ENCODE measurements around the gene ISG20L2. TPM values are rescaled to one million over a fixed set of nuclear protein-coding genes. Genes with fewer than 3 reads are reported as not detected.

Gene ISG20L2
- total RNA-seq, 1 donor from 2014 or later, result 6.0 TPM

DNA sequence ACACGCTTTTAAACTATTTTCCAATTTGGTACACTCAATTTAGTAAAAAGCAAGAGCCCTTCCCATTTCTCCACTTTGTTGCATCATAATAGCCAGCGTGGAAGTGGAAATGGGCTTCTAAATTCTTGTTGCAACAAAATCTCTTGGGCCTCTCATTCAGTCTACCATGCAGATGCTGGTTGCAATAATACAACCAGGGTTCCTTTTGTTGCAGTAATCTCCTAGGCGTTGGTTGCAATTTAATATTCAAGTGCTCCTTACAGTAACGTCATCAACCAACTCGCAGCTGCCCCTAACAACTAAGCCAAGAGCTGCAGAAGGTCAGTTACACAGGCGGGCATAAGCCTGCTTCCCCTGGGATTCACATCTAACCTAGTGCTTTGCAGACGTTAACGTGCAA lies 25.7 kb upstream of the ISG20L2 start:
- no peak for DNase-seq (ENCODE audit: low read depth in 2 of 2)

DNA sequence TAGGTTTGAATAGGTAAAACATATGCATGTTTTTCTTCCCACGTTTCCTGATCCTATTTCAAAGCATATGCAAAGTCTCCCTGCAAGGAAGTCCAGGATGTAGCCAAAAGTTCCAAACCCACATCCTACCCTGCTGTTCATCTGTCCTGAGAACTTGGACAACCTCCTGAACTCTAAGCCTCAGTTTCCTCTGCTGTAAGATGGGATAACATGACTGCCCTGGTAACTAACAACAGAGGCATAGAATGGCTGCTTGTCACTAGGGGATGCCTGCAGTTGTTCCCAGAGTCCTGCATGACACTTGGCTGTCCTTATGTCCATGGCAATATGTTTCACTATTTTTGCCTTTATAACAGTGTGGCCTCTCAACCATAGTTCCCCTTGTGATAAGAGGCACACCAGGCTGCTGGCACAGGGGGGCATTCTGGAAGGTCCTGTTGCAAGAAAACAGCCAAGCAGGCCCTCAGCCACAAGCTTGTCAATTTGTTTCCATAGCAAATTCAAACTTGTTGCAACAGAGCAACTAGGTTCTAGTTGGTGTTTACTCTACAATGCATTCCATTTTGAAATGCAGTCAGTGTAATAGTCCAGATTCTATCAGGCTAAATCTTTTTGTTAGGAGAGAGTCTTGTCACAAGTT lies 24.4 kb upstream of the ISG20L2 start:
- no peak for DNase-seq (ENCODE audit: low read depth in 2 of 2)

DNA sequence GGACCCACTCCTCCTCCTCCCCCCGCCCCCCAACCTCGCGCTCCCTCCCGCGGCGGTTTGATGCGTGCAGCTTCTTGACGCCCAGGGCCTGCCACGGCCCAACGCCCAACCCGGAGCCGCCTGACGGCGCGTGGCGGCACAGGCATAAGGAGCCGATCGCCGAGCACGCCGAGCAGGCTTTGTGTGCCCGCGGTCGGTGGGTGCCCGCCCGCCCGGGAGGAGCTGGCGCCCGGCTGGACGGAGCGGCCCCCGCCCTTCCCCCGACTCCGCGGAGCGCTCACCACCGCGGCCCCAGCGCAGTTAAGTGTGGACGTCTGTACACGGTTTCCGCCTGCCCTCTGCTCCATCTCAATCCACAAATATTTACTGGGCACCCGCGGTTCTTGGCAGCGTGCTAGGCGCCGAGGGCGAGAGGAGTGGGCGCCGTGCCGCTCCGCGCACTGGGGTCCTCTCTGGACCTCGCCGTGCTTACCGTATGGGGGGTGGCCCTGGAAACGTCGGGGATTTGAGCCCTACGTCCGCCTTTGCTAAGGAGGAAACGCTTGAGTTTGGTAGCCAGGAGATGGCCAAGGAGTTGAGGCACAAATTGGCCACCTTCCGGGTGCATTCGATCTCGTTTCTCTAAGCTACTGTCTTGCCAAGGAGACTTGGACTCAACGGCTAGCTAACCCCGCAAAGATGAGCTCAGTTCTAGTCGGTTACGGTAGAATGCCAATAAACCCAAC lies 23.4 kb upstream of the ISG20L2 start:
- peak; percentile 90 to 98 for DNase-seq (ENCODE audit: low read depth in 2 of 2)

DNA sequence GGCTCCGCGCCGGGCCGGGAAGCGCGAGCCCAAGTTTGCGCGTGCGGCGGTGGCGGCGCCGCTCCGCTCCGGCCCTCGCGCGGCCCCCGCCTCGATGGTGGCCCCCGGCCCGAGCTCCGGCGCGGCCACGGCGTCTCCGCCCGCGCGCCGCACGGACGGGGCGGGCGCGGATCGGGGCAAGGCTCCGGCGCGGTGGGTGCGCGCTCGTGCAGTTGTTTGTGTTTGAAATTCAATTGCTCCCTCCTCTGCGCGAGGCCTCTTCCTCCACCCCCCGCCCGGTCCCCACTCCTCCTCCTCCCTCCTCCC lies 22.8 kb upstream of the ISG20L2 start, which contains the start of gene HDGF:
Gene HDGF (minus strand): TSS at position 225 of the 306 bp plus-strand sequence. CDS start 246 bp downstream, outside the sequence.
- DNase-seq (ENCODE audit: low read depth in 2 of 2), result no peak

DNA sequence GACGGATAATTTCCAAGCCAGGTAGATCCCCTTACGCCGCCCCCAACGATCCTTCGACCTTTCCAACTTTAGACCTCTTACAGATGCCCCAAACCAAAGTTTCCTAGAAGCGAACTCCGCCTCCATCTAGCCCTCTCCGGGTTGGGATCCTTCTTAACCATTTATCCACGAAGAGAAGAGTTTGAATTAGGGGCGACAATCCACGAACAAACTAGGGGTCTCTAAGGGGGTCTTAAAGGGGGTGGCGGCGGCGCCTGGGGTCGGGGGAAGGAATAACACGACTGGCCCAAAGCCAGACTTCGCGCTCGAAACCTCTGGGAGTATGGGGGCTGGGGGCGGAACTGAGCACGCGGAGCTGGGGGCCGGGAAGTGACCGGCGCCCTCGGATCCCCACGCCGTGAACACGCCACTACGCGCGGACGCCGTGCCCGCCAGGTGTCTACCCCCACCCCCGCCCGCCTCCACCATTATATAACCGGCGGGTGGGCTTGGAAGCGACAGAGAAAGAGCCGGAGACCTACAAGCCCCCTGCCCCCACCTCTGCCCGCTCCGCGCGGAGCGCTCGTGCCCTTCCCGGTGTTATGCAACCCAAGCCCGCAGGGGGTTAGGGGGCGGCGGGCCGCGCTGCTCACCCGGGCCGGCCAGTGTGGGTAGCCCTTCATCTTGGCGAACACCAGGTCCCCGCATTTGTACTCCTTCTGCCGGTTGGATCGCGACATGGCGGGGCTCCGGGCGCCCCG lies 22.3 kb upstream of the ISG20L2 start:
- peak in 1 of 2 donors; percentile 50 for DNase-seq (ENCODE audit: low read depth in 2 of 2)

DNA sequence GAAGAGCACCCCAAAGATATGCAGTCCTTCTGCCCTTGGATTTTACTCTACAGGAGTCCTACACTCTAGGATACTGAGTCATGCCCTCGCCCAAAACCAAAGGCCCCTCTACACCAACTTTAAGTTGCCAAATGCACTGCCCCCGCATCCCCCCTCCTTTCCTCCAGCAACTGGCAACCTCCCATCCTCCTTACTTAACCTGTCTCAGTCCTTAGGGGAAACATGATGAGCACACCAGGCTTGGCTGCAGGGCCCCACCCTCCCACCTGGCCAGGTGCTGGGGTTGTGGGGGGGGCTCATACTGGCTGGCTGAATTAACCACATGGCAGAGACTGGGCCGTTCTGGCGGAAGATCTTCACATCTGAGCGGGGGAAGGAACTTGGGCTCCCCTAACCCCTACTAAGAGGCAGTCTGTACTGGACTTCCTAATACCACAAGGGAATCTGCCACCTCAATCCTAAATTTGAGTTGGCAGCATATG lies 21.7 kb upstream of the ISG20L2 start:
- DNase-seq (ENCODE audit: low read depth in 2 of 2), result no peak

DNA sequence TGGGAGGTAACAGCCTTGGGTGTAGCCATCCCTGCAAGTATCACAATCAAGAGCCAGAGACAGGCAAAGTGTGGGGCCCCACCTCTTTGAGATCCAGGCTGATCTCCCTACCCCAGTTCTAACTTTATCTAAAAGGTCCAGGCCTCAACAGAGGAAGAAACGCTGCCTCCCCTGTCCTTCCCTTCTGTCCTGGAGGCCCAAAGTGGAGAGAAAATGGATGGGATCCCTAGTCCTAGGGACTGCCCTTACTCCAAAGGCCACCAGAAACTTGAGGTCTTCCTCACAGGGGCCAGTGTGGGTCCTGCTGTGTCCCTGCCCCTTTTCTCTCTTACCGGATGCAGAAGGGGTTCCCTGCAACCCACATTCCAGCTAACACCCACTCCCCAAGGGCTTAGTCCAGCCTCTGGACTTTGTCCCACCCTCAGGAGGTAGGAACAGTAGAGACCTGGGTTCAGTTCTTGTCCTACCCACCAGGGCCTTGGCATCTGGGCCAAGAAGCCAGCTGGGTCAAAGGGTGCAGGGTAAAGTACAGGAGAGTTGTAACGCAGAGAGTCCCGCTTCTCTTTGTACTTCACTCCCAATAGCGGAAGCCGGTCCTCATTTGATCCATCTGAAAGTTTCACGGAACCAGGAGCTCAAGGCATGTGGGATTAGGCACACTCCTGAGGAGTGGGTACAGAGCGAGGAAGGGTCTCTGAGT lies 21.0 kb upstream of the ISG20L2 start:
- DNase-seq (ENCODE audit: low read depth in 2 of 2), result no peak

DNA sequence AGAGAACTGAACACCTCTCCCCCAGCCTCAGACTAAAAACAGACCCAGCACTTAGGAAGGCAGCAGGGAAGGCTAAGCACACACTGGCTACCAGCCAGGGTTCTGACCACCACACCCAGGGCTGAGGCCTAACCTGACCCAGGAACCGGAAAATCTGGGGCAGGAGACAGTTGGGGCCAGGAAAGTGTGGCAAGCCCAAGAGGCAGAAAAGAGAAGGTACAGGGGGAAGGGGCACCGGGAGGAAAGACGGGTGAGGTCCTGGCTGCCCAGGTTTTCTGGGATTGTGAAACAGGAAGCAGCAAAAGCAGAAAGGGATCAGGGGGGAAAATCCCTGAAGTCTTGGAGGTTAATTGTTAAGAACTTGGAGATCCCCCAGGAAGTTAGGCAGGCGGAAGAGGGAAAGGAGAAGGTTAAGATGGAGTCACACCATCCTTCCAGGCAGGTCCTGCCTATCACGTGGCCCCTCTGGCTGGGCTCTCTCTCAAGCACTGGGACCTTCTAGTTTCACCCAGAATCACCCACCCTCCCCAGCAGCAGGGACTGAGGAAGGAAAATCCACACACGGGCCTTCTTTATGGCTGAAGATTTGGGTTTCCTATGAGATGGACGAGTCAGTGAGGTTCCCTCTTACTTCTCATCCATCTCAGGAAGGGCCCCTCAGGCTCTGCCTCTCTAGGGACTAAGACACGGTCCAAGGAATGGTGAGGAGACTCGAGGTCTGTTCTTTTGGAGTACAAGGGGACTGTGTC lies 20.3 kb upstream of the ISG20L2 start:
- DNase-seq (ENCODE audit: low read depth in 2 of 2), result peak in 1 of 2 donors; percentile 61

DNA sequence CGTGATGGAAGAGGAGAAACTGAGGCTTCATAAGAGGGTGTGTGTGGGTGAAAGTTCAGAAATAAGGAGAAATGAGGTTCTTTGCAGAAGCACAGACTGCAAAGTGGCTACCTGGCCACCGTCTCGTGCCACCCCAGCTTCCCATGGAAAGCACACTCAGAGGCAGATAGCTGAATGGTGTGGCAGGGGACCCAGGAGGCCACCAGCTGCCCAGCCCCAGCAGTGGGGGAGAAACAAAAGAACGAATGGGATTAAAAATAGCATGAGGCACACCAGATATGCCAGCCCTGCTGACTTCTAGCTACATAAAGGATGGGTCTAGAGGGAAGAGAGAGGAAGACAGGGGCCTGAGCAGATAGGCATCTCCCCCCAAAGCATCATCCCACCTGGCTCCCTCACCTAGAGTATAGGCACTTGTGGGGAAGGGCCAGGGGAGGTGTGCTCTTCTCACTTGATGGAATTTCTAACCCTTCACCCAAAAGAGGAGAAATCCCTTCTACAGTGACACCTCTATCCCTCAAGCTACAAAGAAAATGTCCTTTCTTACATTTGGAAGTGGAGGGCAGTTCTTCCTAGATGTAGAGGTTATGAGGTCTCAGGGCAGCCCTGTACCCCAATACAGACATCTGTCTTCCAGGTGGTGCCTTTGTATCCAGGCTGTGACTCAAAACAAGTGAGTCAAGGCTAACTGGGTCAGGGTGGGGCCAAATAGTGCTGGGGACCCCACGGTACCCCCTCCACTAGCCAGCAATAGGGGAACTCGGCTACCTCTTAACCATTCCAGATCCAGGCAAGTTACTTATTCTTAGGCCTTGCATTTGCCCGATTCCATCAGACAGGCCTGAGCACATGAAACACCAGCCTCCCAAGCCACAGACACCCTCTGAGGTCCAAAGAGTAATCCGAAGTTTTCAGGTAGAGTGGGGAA lies 19.4 kb upstream of the ISG20L2 start:
- no peak for DNase-seq (ENCODE audit: low read depth in 2 of 2)

DNA sequence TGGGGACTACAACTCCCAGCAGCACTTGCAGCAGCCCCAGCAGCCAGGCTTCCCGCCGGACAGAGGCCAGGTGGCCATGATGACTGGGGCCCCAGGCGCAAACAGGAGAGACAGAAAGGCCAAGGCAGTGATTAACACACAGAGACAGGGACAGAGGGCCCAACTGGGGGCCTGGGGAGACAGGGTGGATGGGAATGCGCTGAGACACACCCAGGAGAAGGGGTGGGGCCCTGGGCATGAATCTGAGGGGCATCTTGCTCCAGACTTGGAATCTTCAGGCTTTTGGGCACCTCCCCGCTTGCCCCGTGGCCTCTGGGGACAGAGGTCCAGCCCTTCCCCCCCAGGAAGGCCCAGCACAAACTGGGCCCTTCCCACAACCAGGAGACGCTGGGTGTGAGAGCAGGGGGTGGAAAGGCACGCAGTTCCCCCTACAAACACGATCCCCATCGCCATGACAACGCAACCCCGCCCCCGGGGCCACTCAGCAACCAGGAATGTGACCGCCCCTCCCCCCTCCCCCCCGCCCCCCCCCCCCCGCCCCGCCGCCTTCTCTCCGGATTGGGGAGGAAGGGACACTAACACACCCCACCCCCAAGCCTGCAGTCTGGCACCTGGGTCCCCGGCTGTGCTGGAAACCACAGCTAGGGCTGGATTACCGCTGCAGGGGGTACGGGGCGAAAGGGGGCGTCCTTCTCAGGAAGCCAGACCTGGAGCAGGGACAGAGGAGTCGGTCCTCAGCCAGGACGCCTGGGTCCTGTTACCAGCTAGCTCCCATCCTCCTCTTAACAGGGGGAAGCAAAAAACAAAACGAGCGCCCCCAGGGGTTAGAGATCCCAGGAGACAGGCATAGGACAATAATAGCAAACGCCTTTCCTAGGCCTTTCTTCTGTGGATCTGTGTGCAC lies 18.4 kb upstream of the ISG20L2 start:
- peak; percentile 91 to 93 for DNase-seq (ENCODE audit: low read depth in 2 of 2)

DNA sequence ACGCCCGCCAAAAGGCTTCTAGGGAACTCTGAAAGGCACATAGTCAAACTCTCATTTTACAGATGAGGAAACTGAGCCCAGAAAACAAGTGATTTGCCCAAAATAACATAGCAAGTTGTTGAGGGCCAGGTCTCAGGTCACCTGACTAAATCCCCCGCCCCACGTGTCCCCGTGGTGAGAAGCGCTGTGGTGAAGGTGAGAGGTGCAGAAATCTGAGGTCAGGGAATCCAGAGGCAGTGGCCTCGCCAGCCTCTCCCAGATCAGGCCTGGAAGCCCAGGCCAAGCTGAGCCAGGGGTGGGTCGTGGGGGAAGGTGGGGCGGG lies 17.8 kb upstream of the ISG20L2 start:
- no peak for DNase-seq (ENCODE audit: low read depth in 2 of 2)

DNA sequence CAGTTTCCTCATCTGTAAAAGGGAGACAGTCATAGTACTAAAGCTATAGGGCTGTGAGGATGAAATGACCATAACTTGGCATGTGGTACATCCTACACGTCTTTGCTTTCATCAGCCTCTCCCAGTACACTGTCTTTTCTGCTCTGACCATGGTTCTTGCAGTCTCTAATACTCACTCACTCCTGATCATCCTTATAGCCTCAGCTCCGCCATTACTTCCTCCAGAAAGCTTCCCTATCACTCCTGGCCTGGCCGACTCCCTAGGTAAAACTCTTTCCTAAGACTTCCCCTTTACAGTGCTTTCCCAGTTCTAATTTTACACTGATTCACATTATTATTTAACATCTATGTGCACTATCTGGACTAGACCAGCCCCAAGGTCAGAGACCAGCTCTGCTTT lies 17.3 kb upstream of the ISG20L2 start:
- no peak for DNase-seq (ENCODE audit: low read depth in 2 of 2)

DNA sequence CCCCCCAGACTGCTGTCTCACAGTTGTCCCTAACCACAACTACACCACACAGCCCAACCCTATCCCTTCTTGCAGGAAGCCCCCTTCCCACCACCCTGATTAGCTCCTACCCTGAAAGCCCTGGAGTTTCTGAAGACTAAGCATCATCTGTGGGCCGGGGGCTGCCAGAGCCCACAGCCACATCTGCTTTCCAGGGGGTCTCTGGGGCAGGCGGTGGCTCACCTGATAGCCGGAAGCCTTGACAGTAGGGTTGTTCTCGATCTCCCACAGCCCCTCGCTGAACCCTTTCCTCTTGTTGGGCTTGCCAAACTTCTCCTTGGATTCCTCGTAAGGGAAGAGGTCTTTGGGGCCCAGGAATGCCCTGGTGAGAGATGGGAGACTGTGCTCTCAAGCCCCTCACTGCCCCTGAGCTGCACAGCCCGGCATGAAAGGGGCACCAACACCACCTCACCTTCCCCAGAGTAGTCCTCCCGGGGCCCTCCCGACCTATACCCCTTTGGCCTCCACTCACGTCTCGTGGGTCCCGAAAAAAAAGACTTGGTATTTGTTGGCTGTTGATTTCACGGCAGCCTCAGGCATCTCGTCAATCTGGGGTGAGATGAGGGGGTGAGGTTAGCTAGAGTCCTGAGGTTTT lies 16.3 kb upstream of the ISG20L2 start:
- no peak for DNase-seq (ENCODE audit: low read depth in 2 of 2)

DNA sequence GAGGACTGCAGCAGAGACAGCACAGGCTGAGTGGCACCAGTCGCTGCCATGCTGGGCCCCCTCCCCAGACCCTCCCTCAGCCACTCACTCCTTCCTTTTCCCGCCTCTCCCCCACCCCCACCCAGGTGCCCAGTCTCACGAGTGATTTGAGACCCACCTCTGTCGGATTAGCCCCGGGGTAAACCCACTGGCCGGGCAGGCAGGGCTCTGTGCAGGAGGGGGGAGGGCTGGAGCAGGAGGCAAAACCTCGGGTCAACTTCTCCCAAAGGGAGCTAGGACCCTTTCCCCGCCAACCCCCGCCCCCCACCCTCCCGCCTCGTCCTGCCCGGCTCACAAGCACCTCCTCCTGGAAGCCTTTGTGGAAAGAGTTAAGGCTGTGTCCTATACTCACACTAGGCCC lies 15.8 kb upstream of the ISG20L2 start:
- DNase-seq (ENCODE audit: low read depth in 2 of 2), result no peak

DNA sequence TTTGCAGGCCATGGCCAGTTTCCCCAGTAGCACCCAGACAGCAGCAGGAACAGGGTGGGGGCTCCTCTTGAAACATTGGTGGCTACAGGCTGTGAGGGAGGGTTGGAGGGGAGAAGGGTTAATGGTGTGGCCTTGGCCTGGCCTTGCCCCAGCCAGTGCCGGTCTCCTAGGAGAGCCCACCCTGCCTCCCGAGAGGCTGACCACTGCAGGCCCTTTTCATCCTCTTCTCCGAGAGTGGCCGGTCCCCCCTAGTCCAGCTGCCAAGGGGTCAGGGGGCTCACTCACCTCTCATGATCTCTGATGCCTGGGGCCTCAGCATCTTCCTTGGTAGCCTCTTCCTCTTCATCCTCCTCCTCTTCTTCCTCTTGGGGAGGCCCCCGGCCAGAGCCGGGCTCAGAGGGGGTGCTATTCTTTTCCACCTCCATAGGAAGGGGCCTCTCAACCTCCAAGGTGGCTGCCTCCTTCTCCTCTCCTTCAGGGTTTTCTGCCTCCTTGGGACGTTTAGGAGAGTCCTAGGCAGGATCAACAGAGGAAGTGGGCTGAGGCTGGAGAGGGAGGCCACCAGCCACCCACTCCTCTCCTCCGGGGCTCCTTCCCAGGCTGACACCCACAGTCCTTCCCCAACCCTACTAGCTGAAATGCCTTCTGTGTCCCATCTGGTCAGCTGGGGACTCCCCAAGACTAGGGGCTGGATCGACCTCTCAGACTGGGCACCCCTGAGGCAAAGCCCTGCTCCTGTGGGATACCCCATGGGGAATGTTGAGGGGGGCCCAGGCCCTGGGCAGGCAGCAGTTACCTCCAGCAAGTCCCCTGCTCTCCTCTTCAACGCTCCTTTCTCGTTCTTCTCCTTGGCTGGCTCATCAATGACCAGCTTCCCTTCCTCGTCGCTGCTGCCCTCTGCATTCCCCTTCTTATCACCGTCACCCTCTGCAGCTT lies 15.1 kb upstream of the ISG20L2 start:
- no peak for DNase-seq (ENCODE audit: low read depth in 2 of 2)

DNA sequence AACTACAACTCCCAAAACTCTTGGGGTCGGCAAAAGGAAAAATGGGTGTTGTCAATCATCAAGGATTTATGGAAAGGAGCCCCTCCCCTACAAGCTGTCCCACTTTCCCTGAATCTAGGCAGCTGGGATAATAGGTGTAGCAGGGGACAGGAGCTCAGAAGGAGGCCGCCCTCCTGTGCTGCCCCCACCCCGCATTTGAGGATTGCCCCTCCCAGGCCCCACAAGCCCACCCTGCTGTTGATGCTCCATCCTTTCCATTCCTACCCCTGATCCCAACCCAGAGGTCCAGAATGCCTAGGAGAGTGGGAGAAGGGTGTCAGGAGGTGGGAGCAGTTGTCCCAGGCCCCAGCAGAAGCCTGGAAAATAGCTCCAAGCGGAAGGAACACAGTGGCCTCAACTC lies 14.2 kb upstream of the ISG20L2 start:
- DNase-seq (ENCODE audit: low read depth in 2 of 2), result no peak

DNA sequence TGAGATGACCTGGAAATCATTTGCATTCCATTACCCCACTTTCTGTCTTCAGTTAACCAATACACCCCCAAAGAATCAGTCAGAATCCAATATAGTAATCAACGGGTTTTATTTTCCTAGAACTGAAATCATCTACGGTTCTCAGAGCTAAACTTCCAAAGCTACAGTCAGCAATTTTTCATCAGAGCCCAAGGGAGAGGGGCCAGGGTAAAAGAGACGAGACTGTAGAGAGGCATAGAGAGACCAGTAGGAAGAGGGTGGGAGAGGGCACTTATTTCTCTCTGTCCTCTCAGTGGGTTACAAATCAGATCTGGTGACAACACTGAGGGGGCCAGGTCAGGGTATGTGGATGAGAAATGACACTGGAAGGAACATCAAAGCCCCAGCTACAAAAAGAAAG lies 13.5 kb upstream of the ISG20L2 start:
- no peak for DNase-seq (ENCODE audit: low read depth in 2 of 2)
